IMR-90 (cell line): ENCODE data around the gene MROH2A. TPM values are rescaled to one million over a fixed set of nuclear protein-coding genes. Genes with fewer than 3 reads are reported as not detected.

Experiments used
- ATAC-seq: fragments of 200-7000 bp; cut with Tn5 transposase; 2 replicates; pipeline ENCODE4 v1.9.1; 2020; ENCODE audit warnings: low read depth, mild to moderate bottlenecking, moderate library complexity
- BruUV-seq: library from RNA; stranded (reverse); fragments of 400-500 nt; replicated peaks from 2 replicates; lab custom pipeline; 2021; lab: Mats Ljungman, UMichigan
- CTCF ChIA-PET: fragments of 300-600 bp; formaldehyde crosslinking; extraction: SDS; loops from one replicate; lab custom pipeline; 2021; ENCODE audit warnings: antibody characterized with exemption; lab: Yijun Ruan, JAX
- POLR2A ChIA-PET: fragments of 300-600 bp; sonication (Branson Sonifier 250); formaldehyde crosslinking; loops from one replicate; lab custom pipeline; 2022; ENCODE audit warnings: antibody characterized with exemption; ENCODE audit not compliant: unreplicated experiment; lab: Charles Lee
- DNase-seq: peaks from one replicate; pipeline ENCODE4 v3.0.0; 2013
- H2AFZ ChIP-seq: replicated peaks from 2 replicates; pipeline ENCODE3; 2013; ENCODE audit warnings: low read length, mild to moderate bottlenecking; ENCODE audit not compliant: poor library complexity
- H2AK5ac ChIP-seq: 2 replicates; pipeline ENCODE4 v1.6.1; 2013; ENCODE audit warnings: low read depth, low read length, inconsistent platforms
- H2AK9ac ChIP-seq: replicated peaks from 2 replicates; pipeline ENCODE3; 2013; ENCODE audit warnings: mild to moderate bottlenecking, low read depth, low read length, moderate library complexity; ENCODE audit not compliant: poor library complexity
- H2BK120ac ChIP-seq: 2 replicates; pipeline ENCODE4 v1.6.1; 2013; ENCODE audit warnings: low read depth, low read length, inconsistent platforms
- H2BK15ac ChIP-seq: 3 replicates; pipeline ENCODE4 v1.6.1; 2013; ENCODE audit warnings: low read depth, low read length, inconsistent platforms
- H2BK20ac ChIP-seq: 2 replicates; pipeline ENCODE4 v1.6.1; 2013; ENCODE audit warnings: low read depth, mild to moderate bottlenecking, inconsistent platforms, low read length, moderate library complexity
- H2BK5ac ChIP-seq: 2 replicates; pipeline ENCODE4 v1.6.1; 2013; ENCODE audit warnings: mild to moderate bottlenecking, low read depth, low read length, inconsistent platforms; ENCODE audit not compliant: poor library complexity, severe bottlenecking
- H3K14ac ChIP-seq: replicated peaks from 2 replicates; pipeline ENCODE4 v1.6.1; 2013; ENCODE audit warnings: low read depth, low read length, inconsistent platforms
- H3K18ac ChIP-seq: 2 replicates; pipeline ENCODE4 v1.6.1; 2013; ENCODE audit warnings: low read depth, low read length, control low read depth
- H3K23ac ChIP-seq: 2 replicates; pipeline ENCODE4 v1.6.1; 2013; ENCODE audit warnings: low read depth, low read length, inconsistent platforms
- H3K27ac ChIP-seq: 2 replicates; pipeline ENCODE4 v1.5.1; 2013; ENCODE audit warnings: mild to moderate bottlenecking, control low read depth, low read length; ENCODE audit not compliant: insufficient read depth
- H3K27me3 ChIP-seq: 2 replicates; pipeline ENCODE4 v1.6.1; 2013; ENCODE audit warnings: low read length; ENCODE audit not compliant: control insufficient read depth, insufficient read depth
- H3K36me3 ChIP-seq: 2 replicates; pipeline ENCODE4 v1.6.1; 2013; ENCODE audit warnings: low read length, mixed read lengths; ENCODE audit not compliant: control insufficient read depth, insufficient read depth
- H3K4ac ChIP-seq: 2 replicates; pipeline ENCODE4 v1.6.1; 2013; ENCODE audit warnings: low read depth, low read length, inconsistent platforms
- H3K4me1 ChIP-seq: 2 replicates; pipeline ENCODE4 v1.6.1; 2013; ENCODE audit warnings: low read length, mixed read lengths; ENCODE audit not compliant: control insufficient read depth, insufficient read depth
- H3K4me2 ChIP-seq: 2 replicates; pipeline ENCODE4 v1.6.1; 2013; ENCODE audit warnings: low read depth, mild to moderate bottlenecking, control low read depth, low read length, moderate library complexity
- H3K4me3 ChIP-seq: 2 replicates; pipeline ENCODE4 v1.5.1; 2013; ENCODE audit warnings: low read depth, mild to moderate bottlenecking, control low read depth, low read length, moderate library complexity; ENCODE audit not compliant: insufficient read depth
- H3K56ac ChIP-seq: 2 replicates; pipeline ENCODE4 v1.6.1; 2013; ENCODE audit warnings: low read length, inconsistent platforms; ENCODE audit not compliant: insufficient read depth; ENCODE audit errors: extremely low read depth
- H3K79me1 ChIP-seq, 2 experiments: 2 replicates each; pipeline ENCODE4 v1.6.1; 2013; ENCODE audit warnings: low read length in 2 of 2, inconsistent platforms in 1 of 2, low read depth in 1 of 2
- H3K9ac ChIP-seq: 2 replicates; pipeline ENCODE4 v1.6.1; 2013; ENCODE audit warnings: low read depth, low read length, control low read depth
- H3K9me1 ChIP-seq: 2 replicates; pipeline ENCODE4 v1.6.1; 2013; ENCODE audit warnings: low read length, inconsistent platforms; ENCODE audit not compliant: insufficient read depth
- H3K9me3 ChIP-seq: 2 replicates; pipeline ENCODE4 v1.6.1; 2013; ENCODE audit warnings: low read length; ENCODE audit not compliant: control insufficient read depth, insufficient read depth
- H4K20me1 ChIP-seq: 2 replicates; pipeline ENCODE4 v1.6.1; 2013; ENCODE audit warnings: low read length, inconsistent platforms; ENCODE audit not compliant: insufficient read depth
- H4K5ac ChIP-seq: 2 replicates; pipeline ENCODE4 v1.6.1; 2013; ENCODE audit warnings: mild to moderate bottlenecking, low read depth, low read length, control low read depth
- H4K8ac ChIP-seq, 2 experiments: 2 replicates each; pipeline ENCODE4 v1.6.1; 2013; ENCODE audit warnings: low read depth in 2 of 2, low read length in 2 of 2, control low read depth in 1 of 2, inconsistent platforms in 1 of 2
- H4K91ac ChIP-seq: 2 replicates; pipeline ENCODE4 v1.6.1; 2013; ENCODE audit warnings: low read depth, low read length, inconsistent platforms; ENCODE audit not compliant: insufficient read depth
- BHLHE40 ChIP-seq: fragments of 150-350 bp; IDR thresholded peaks from 2 replicates; pipeline ENCODE4 v1.6.1; 2016; ENCODE audit warnings: mild to moderate bottlenecking, low read depth, low read length
- CEBPB ChIP-seq: IDR thresholded peaks from 2 replicates; pipeline ENCODE4 v1.6.1; 2012; ENCODE audit warnings: low read depth, low read length, improper control_type of control experiment
- CHD1 ChIP-seq: IDR thresholded peaks from 2 replicates; pipeline ENCODE4 v1.6.1; 2012; ENCODE audit warnings: low read depth, low read length, improper control_type of control experiment
- CTCF ChIP-seq: conservative IDR thresholded peaks from 2 replicates; pipeline ENCODE4 v1.5.1; 2012; ENCODE audit warnings: mild to moderate bottlenecking, low read depth, low read length, improper control_type of control experiment
- ELK1 ChIP-seq: fragments of 150-350 bp; IDR thresholded peaks from 2 replicates; pipeline ENCODE4 v1.6.1; 2016; ENCODE audit warnings: low read depth, mild to moderate bottlenecking, low read length, moderate library complexity, borderline replicate concordance
- FOS ChIP-seq: fragments of 150-350 bp; IDR thresholded peaks from 2 replicates; pipeline ENCODE4 v1.6.1; 2016; ENCODE audit warnings: low read depth, low read length
- MAFK ChIP-seq: IDR thresholded peaks from 2 replicates; pipeline ENCODE4 v1.6.1; 2012; ENCODE audit warnings: low read depth, low read length, improper control_type of control experiment
- MAZ ChIP-seq: IDR thresholded peaks from 2 replicates; pipeline ENCODE4 v1.6.1; 2012; ENCODE audit warnings: low read depth, mild to moderate bottlenecking, low read length, improper control_type of control experiment, moderate library complexity, borderline replicate concordance
- MXI1 ChIP-seq: IDR thresholded peaks from 2 replicates; pipeline ENCODE4 v1.6.1; 2012; ENCODE audit warnings: low read depth, mild to moderate bottlenecking, low read length, moderate library complexity, borderline replicate concordance
- NFE2L2 ChIP-seq: fragments of 150-350 bp; IDR thresholded peaks from 2 replicates; pipeline ENCODE4 v1.6.1; 2016; ENCODE audit warnings: low read depth, mild to moderate bottlenecking, low read length
- POLR2A ChIP-seq: IDR thresholded peaks from 2 replicates; pipeline ENCODE4 v1.6.1; 2012; ENCODE audit warnings: mild to moderate bottlenecking, low read depth, low read length
- RAD21 ChIP-seq: IDR thresholded peaks from 2 replicates; pipeline ENCODE4 v1.6.1; 2012; ENCODE audit warnings: low read length, improper control_type of control experiment
- RCOR1 ChIP-seq: IDR thresholded peaks from 2 replicates; pipeline ENCODE4 v1.6.1; 2012; ENCODE audit warnings: mild to moderate bottlenecking, low read length, improper control_type of control experiment; ENCODE audit not compliant: insufficient replicate concordance
- RFX5 ChIP-seq: IDR thresholded peaks from 2 replicates; pipeline ENCODE4 v1.8.0; 2012; ENCODE audit warnings: low read depth, mild to moderate bottlenecking, low read length, moderate library complexity
- SMC3 ChIP-seq: fragments of 150-350 bp; IDR thresholded peaks from 2 replicates; pipeline ENCODE4 v1.6.1; 2016; ENCODE audit warnings: low read depth, mild to moderate bottlenecking, antibody characterized with exemption, low read length, moderate library complexity
- USF2 ChIP-seq: fragments of 150-350 bp; IDR thresholded peaks from 2 replicates; pipeline ENCODE4 v1.6.1; 2017; ENCODE audit warnings: mild to moderate bottlenecking, antibody characterized with exemption, low read length, low read depth
- WGBS, 2 experiments: methylation state at CpG; one replicate each; pipeline versions ENCODE4 v1.1.5 to v1.1.7; 2013; ENCODE audit warnings: missing lambda C conversion rate in 2 of 2; ENCODE audit not compliant: insufficient read length in 1 of 2; ENCODE audit errors: extremely low coverage in 2 of 2; 5-methylcytosine and 5-hydroxymethylcytosine counted together
- dilution Hi-C: fragments of 300-500 bp; cut with HindIII; formaldehyde crosslinking; loops from one replicate; pipeline ENCODE4 v1.14.3; 2018; ENCODE audit warnings: low sequenced_read_pairs; ENCODE audit not compliant: unreplicated experiment
- in situ Hi-C: fragments of 300-500 bp; cut with MboI; formaldehyde crosslinking; loops from 3 replicates; pipeline ENCODE4 v1.14.3; 2019; ENCODE audit warnings: low sequenced_read_pairs, inconsistent platforms, mixed read lengths
- intact Hi-C: fragments of 100-400 bp; cut with micrococcal nuclease; formaldehyde crosslinking; loops from 2 replicates; pipeline ENCODE4 v1.10.0; 2022
- polyA plus RNA-seq, 3 experiments: library from polyadenylated mRNA; depleted of rRNA; stranded (reverse); fragments of >200 nt; gene quantifications; 2 replicates each; pipeline ENCODE4 v1.2.3, GENCODE V29; 2012; ENCODE audit warnings: low replicate concordance in 1 of 3
- total RNA-seq: library from RNA; depleted of rRNA; stranded (reverse); fragments of >200 nt; gene quantifications from 2 replicates; pipeline ENCODE4 v1.2.3, GENCODE V29; 2012

The MROH2A gene
- total and polyA plus RNA-seq, 2 of the 4 experiments (the other 2 are of a cell fraction) = not detected

GRCh38 chr2:233740870-233741269 lies 37.3 kb upstream of the MROH2A start:
- Histone ChIP-seq H4K8ac (no peak overlapping the region), H3K14ac (no peak overlapping the region), H3K4me2 (no peak overlapping the region), H3K79me1 (no peaks in the 10 kb centered on the region), H4K5ac (no peak overlapping the region), H3K27me3 (no peaks in the 10 kb centered on the region; the same call in 1 of the 2 replicates), H4K20me1 (no peaks in the 10 kb centered on the region), H3K23ac (no peak overlapping the region), H2AFZ (no peak overlapping the region), H3K36me3 (no peaks in the 10 kb centered on the region), H3K4me3 (no peak overlapping the region), H3K9ac (no peak overlapping the region), H3K4me1 (no peaks in the 10 kb centered on the region), H4K91ac (no peak overlapping the region), H3K9me3 (no peaks in the 10 kb centered on the region), H3K9me1 (no peaks in the 10 kb centered on the region), H3K18ac (no peak overlapping the region), H2BK20ac (no peak overlapping the region), H3K4ac (no peak overlapping the region), H2AK5ac (no peak overlapping the region), H2BK15ac (no peak overlapping the region), H2AK9ac (no peak overlapping the region), H2BK120ac (no peak overlapping the region), H3K56ac (no peak overlapping the region), H3K27ac (no peak overlapping the region), H2BK5ac (no peak overlapping the region)
- DNase-seq (no peak), ATAC-seq (no peak)
- TF ChIP-seq SMC3 (no peak), MXI1 (no peak), POLR2A (no peak), FOS (no peak), MAZ (no peak), MAFK (no peak), ELK1 (no peak), CHD1 (no peak), NFE2L2 (no peak), RAD21 (no peak), BHLHE40 (no peak), RCOR1 (no peak), CTCF (no peak), USF2 (no peak), RFX5 (no peak), CEBPB (no peak)
- in situ Hi-C loops (no loop called here), intact Hi-C loops (no loop called here), dilution Hi-C loops (no loop called here)
- WGBS, 2 experiments = no CpG with 5 or more reads among the region's 2 CpGs
- CTCF ChIA-PET = no interaction called here
- no TSS peak for BruUV-seq
- POLR2A ChIA-PET = no interaction called here
